HEK293 (cell line): ENCODE measurements around the gene FTO.

Source experiments
- CTCF ChIA-PET: fragments of 350-600 bp; formaldehyde crosslinking; extraction: SDS; loops from one replicate; lab custom pipeline; 2021; ENCODE audit warnings: antibody characterized with exemption; lab: Yijun Ruan, JAX
- POLR2A ChIA-PET: fragments of 300-600 bp; formaldehyde crosslinking; extraction: SDS; loops from one replicate; lab custom pipeline; 2020; ENCODE audit warnings: antibody characterized with exemption, inconsistent platforms; lab: Yijun Ruan, JAX
- H3K27ac ChIP-seq: fragments of 200-500 bp; sonication (Bioruptor generic); 2 replicates; pipeline ENCODE4 v1.5.1; 2014; ENCODE audit warnings: low read depth, low read length, control low read depth, inconsistent platforms; ENCODE audit errors: extremely low read depth
- H3K36me3 ChIP-seq, 2 experiments: fragments of 200-500 bp in 1 of 2; sonication (Bioruptor generic) in 1 of 2; 1 replicate in 1 of 2; 2 replicates in 1 of 2; pipeline ENCODE4 v1.5.1; 2014 to 2017; ENCODE audit warnings: inconsistent platforms in 2 of 2, low read length in 2 of 2; ENCODE audit not compliant: control insufficient read depth in 2 of 2, insufficient read depth in 1 of 2
- H3K4me1 ChIP-seq: fragments of 200-500 bp; sonication (Bioruptor generic); 2 replicates; pipeline ENCODE4 v1.5.1; 2014; ENCODE audit warnings: mild to moderate bottlenecking, low read length, inconsistent platforms; ENCODE audit not compliant: control insufficient read depth, insufficient read depth
- H3K4me3 ChIP-seq: 2 replicates; pipeline ENCODE4 v1.5.1; 2011; ENCODE audit warnings: low read depth, mild to moderate bottlenecking, control low read depth, low read length, moderate library complexity
- H3K9me3 ChIP-seq: fragments of 200-500 bp; sonication (Bioruptor generic); 2 replicates; pipeline ENCODE4 v1.5.1; 2014; ENCODE audit warnings: low read depth, low read length, inconsistent platforms; ENCODE audit not compliant: control insufficient read depth, insufficient read depth
- GLIS2 ChIP-seq: fragments of 450-650 bp; formaldehyde crosslinking; IDR thresholded peaks from 2 replicates; pipeline ENCODE4 v1.5.1; 2016; ENCODE audit warnings: missing biosample characterization, missing genetic modification characterization
- HOXC10 ChIP-seq: sonication (generic); formaldehyde crosslinking; IDR thresholded peaks from 2 replicates; pipeline ENCODE4 v1.8.1; 2023; ENCODE audit warnings: mild to moderate bottlenecking, missing genetic modification reagents
- HOXD13 ChIP-seq: sonication (generic); formaldehyde crosslinking; IDR thresholded peaks from 2 replicates; pipeline ENCODE4 v1.8.0; 2022; ENCODE audit warnings: missing genetic modification reagents, borderline replicate concordance
- KLF17 ChIP-seq: fragments of 450-650 bp; formaldehyde crosslinking; IDR thresholded peaks from 2 replicates; pipeline ENCODE4 v1.5.1; 2016; ENCODE audit warnings: missing biosample characterization, missing genetic modification characterization
- MYNN ChIP-seq: fragments of 450-650 bp; formaldehyde crosslinking; IDR thresholded peaks from 2 replicates; pipeline ENCODE4 v1.5.1; 2016; ENCODE audit warnings: missing biosample characterization, missing genetic modification characterization, borderline replicate concordance
- MZF1 ChIP-seq: fragments of 450-650 bp; formaldehyde crosslinking; IDR thresholded peaks from 2 replicates; pipeline ENCODE4 v1.5.1; 2017; ENCODE audit warnings: missing biosample characterization, missing genetic modification characterization, borderline replicate concordance
- PRDM1 ChIP-seq: fragments of 450-650 bp; formaldehyde crosslinking; IDR thresholded peaks from 2 replicates; pipeline ENCODE4; 2016; ENCODE audit warnings: missing biosample characterization, missing genetic modification characterization
- REPIN1 ChIP-seq: fragments of 450-650 bp; formaldehyde crosslinking; IDR thresholded peaks from 2 replicates; pipeline ENCODE4 v1.5.1; 2017; ENCODE audit warnings: missing biosample characterization, missing genetic modification characterization, low read depth
- SCRT1 ChIP-seq: fragments of 450-650 bp; formaldehyde crosslinking; IDR thresholded peaks from 2 replicates; pipeline ENCODE4 v1.5.1; 2016; ENCODE audit warnings: missing biosample characterization, missing genetic modification characterization, borderline replicate concordance
- ZBTB17 ChIP-seq: fragments of 450-650 bp; formaldehyde crosslinking; IDR thresholded peaks from 2 replicates; pipeline ENCODE4 v1.5.1; 2016; ENCODE audit warnings: missing biosample characterization, missing genetic modification characterization
- ZBTB48 ChIP-seq: fragments of 450-650 bp; formaldehyde crosslinking; IDR thresholded peaks from 2 replicates; pipeline ENCODE4 v1.5.1; 2016; ENCODE audit warnings: missing biosample characterization, missing genetic modification characterization
- ZNF112 ChIP-seq: fragments of 450-650 bp; formaldehyde crosslinking; IDR thresholded peaks from 2 replicates; pipeline ENCODE4 v1.5.0; 2017; ENCODE audit warnings: missing biosample characterization, missing genetic modification characterization
- ZNF202 ChIP-seq: fragments of 450-650 bp; formaldehyde crosslinking; IDR thresholded peaks from 2 replicates; pipeline ENCODE4 v1.5.1; 2016; ENCODE audit warnings: missing biosample characterization, missing genetic modification characterization, borderline replicate concordance
- ZNF350 ChIP-seq: fragments of 450-650 bp; formaldehyde crosslinking; IDR thresholded peaks from 2 replicates; pipeline ENCODE4 v1.5.0; 2017; ENCODE audit warnings: missing biosample characterization, mild to moderate bottlenecking, missing genetic modification characterization
- ZNF37A ChIP-seq: fragments of 450-650 bp; IDR thresholded peaks from 2 replicates; pipeline ENCODE4 v1.5.1; 2018; ENCODE audit warnings: missing biosample characterization, missing genetic modification characterization
- ZNF549 ChIP-seq: fragments of 450-650 bp; IDR thresholded peaks from 2 replicates; pipeline ENCODE4 v1.5.1; 2018; ENCODE audit warnings: missing biosample characterization, missing genetic modification characterization, mild to moderate bottlenecking, inconsistent platforms, moderate library complexity
- ZNF555 ChIP-seq: fragments of 450-650 bp; formaldehyde crosslinking; conservative IDR thresholded peaks from 2 replicates; pipeline ENCODE4 v1.5.1; 2017; ENCODE audit warnings: missing biosample characterization, mild to moderate bottlenecking, missing genetic modification characterization, inconsistent platforms
- ZNF600 ChIP-seq: fragments of 450-650 bp; formaldehyde crosslinking; IDR thresholded peaks from 2 replicates; pipeline ENCODE4 v1.5.1; 2016; ENCODE audit warnings: missing biosample characterization, missing genetic modification characterization
- ZNF626 ChIP-seq: fragments of 450-650 bp; sonication (Bioruptor Pico); formaldehyde crosslinking; IDR thresholded peaks from 2 replicates; pipeline ENCODE4 v1.5.1; 2018; ENCODE audit warnings: missing biosample characterization, missing genetic modification characterization, inconsistent platforms
- ZNF639 ChIP-seq: fragments of 450-650 bp; formaldehyde crosslinking; IDR thresholded peaks from 2 replicates; pipeline ENCODE4 v1.5.1; 2016; ENCODE audit warnings: missing biosample characterization, missing genetic modification characterization
- ZNF658 ChIP-seq: fragments of 450-650 bp; formaldehyde crosslinking; IDR thresholded peaks from 2 replicates; pipeline ENCODE4; 2016; ENCODE audit warnings: missing biosample characterization, missing genetic modification characterization
- ZNF792 ChIP-seq: fragments of 450-650 bp; formaldehyde crosslinking; IDR thresholded peaks from 2 replicates; pipeline ENCODE4 v1.5.1; 2016; ENCODE audit warnings: missing biosample characterization, missing genetic modification characterization
- ZSCAN23 ChIP-seq: fragments of 450-650 bp; formaldehyde crosslinking; IDR thresholded peaks from 2 replicates; pipeline ENCODE4 v1.5.1; 2016; ENCODE audit warnings: missing biosample characterization, missing genetic modification characterization
- TF ChIP-seq, protein P1 (sequence below): fragments of 450-650 bp; formaldehyde crosslinking; IDR thresholded peaks from 2 replicates; pipeline ENCODE4 v1.5.0; 2017; ENCODE audit warnings: missing biosample characterization, missing genetic modification characterization, borderline replicate concordance
- TF ChIP-seq, protein P2 (sequence below): fragments of 450-650 bp; formaldehyde crosslinking; IDR thresholded peaks from 2 replicates; pipeline ENCODE4 v1.5.1; 2017; ENCODE audit warnings: missing biosample characterization, missing genetic modification characterization

Gene FTO

DNA sequence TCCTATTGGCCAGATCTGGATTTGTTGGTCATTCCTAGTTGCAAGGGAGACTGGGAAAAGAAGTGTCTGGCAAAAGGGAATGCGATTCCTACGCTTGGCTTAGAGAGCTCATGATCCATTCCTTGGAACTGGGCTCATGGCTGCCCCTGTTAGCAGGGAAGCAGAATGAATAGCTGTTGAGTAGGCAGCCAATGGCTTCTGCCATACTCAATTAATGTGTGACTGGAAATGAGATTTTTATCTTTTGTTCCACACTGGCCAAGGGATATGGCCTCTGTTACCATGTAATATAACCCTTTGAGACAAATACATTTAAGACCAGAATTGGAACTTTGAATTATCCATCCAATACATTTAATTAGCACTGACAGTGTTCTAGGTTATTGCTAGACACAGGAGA is 31.0 kb downstream of the FTO start:
- Histone ChIP-seq H3K36me3 (no peaks in the 10 kb centered on the region), H3K9me3 (no peaks in the 10 kb centered on the region), H3K4me3 (no peak overlapping the region), H3K4me1 (peaks cover 11% of the 10 kb centered on the region; the same call in 1 of the 2 replicates), H3K27ac (no peak overlapping the region)
- ChIA-PET CTCF (interaction anchor here (0.6 to 1.2 kb wide), 3 partner anchors 9 to 525 kb away, joined by 3 to 5 read pairs (median 3); no protein-coding TSS in a partner anchor), POLR2A (no interaction called here)
- TF ChIP-seq ZNF639 (tag by site-specific recombination), result no peak
- TF ChIP-seq ZNF202 (tag by site-specific recombination), result no peak
- no peak for TF ChIP-seq GLIS2 (tag by site-specific recombination)
- TF ChIP-seq SCRT1 (tag by site-specific recombination), result no peak
- no peak for TF ChIP-seq MZF1 (tag by site-specific recombination)
- no peak for TF ChIP-seq ZNF350 (tag by site-specific recombination)
- no peak for TF ChIP-seq HOXC10 (CRISPR knock-in tag)
- TF ChIP-seq KLF17 (tag by site-specific recombination), result no peak
- no peak for TF ChIP-seq ZNF658 (tag by site-specific recombination)
- TF ChIP-seq, protein P1, sequence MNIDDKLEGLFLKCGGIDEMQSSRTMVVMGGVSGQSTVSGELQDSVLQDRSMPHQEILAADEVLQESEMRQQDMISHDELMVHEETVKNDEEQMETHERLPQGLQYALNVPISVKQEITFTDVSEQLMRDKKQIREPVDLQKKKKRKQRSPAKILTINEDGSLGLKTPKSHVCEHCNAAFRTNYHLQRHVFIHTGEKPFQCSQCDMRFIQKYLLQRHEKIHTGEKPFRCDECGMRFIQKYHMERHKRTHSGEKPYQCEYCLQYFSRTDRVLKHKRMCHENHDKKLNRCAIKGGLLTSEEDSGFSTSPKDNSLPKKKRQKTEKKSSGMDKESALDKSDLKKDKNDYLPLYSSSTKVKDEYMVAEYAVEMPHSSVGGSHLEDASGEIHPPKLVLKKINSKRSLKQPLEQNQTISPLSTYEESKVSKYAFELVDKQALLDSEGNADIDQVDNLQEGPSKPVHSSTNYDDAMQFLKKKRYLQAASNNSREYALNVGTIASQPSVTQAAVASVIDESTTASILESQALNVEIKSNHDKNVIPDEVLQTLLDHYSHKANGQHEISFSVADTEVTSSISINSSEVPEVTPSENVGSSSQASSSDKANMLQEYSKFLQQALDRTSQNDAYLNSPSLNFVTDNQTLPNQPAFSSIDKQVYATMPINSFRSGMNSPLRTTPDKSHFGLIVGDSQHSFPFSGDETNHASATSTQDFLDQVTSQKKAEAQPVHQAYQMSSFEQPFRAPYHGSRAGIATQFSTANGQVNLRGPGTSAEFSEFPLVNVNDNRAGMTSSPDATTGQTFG (tag by site-specific recombination), result no peak

- H3K27ac ChIP-seq, result no peak overlapping the region
These were observed 32.3 kb downstream of the FTO start for GRCh38 chr16:53736297-53736696.

More at GRCh38 chr16:53736297-53736696, 32.3 kb downstream of the FTO start:
- Histone ChIP-seq H3K9me3 (no peaks in the 10 kb centered on the region), H3K36me3 (no peaks in the 10 kb centered on the region)
- TF ChIP-seq ZNF112 (tag by site-specific recombination) (no peak), ZSCAN23 (tag by site-specific recombination) (no peak), REPIN1 (tag by site-specific recombination) (no peak), ZBTB17 (tag by site-specific recombination) (no peak), ZNF350 (tag by site-specific recombination) (no peak), ZNF626 (tag by site-specific recombination) (no peak), ZBTB48 (no peak), ZNF37A (no peak), ZNF792 (tag by site-specific recombination) (no peak), ZNF555 (tag by site-specific recombination) (no peak), HOXD13 (CRISPR knock-in tag) (no peak), HOXC10 (CRISPR knock-in tag) (no peak), ZNF549 (no peak), PRDM1 (tag by site-specific recombination) (no peak), ZNF600 (tag by site-specific recombination) (no peak), MYNN (tag by site-specific recombination) (no peak)
- TF ChIP-seq, protein P2, sequence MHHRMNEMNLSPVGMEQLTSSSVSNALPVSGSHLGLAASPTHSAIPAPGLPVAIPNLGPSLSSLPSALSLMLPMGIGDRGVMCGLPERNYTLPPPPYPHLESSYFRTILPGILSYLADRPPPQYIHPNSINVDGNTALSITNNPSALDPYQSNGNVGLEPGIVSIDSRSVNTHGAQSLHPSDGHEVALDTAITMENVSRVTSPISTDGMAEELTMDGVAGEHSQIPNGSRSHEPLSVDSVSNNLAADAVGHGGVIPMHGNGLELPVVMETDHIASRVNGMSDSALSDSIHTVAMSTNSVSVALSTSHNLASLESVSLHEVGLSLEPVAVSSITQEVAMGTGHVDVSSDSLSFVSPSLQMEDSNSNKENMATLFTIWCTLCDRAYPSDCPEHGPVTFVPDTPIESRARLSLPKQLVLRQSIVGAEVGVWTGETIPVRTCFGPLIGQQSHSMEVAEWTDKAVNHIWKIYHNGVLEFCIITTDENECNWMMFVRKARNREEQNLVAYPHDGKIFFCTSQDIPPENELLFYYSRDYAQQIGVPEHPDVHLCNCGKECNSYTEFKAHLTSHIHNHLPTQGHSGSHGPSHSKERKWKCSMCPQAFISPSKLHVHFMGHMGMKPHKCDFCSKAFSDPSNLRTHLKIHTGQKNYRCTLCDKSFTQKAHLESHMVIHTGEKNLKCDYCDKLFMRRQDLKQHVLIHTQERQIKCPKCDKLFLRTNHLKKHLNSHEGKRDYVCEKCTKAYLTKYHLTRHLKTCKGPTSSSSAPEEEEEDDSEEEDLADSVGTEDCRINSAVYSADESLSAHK (tag by site-specific recombination), result no peak
- TF ChIP-seq, all 188 proteins: peak for 0
- H3K4me3 ChIP-seq, result no peak overlapping the region
- ChIA-PET POLR2A (no interaction called here), CTCF (interaction anchor here (0.6 to 1.2 kb wide), 4 partner anchors 8 to 897 kb away, joined by 3 to 5 read pairs (median 3); no protein-coding TSS in a partner anchor)
- H3K4me1 ChIP-seq, result peaks cover 19% of the 10 kb centered on the region; the same call in 1 of the 2 replicates
